Muscle layer of colon (tissue), 2 donors: Measurements from ENCODE around the gene MLLT6.

Source experiments
- H3K27ac ChIP-seq: one replicate; pipeline ENCODE4 v1.7.0; 2013; ENCODE audit warnings: low read depth, mild to moderate bottlenecking, low read length, moderate library complexity
- H3K27me3 ChIP-seq, 2 donors: one replicate each; pipeline ENCODE4 v1.7.0; 2013; ENCODE audit warnings: low read length in 2 of 2, mild to moderate bottlenecking in 2 of 2; ENCODE audit not compliant: insufficient read depth in 2 of 2, control insufficient read depth in 1 of 2
- H3K36me3 ChIP-seq: one replicate; pipeline ENCODE4 v1.7.0; 2013; ENCODE audit warnings: mild to moderate bottlenecking, low read length; ENCODE audit not compliant: insufficient read depth
- H3K4me1 ChIP-seq: one replicate; pipeline ENCODE4 v1.7.0; 2013; ENCODE audit warnings: mild to moderate bottlenecking, low read length; ENCODE audit not compliant: insufficient read depth
- H3K4me3 ChIP-seq, 2 donors: one replicate each; pipeline ENCODE4 v1.7.0; 2013; ENCODE audit warnings: low read length in 2 of 2, low read depth in 1 of 2, mild to moderate bottlenecking in 1 of 2, moderate library complexity in 1 of 2
- H3K9ac ChIP-seq: one replicate; pipeline ENCODE4 v1.7.0; 2013; ENCODE audit warnings: low read length
- H3K9me3 ChIP-seq: one replicate; pipeline ENCODE4 v1.7.0; 2013; ENCODE audit warnings: mild to moderate bottlenecking, low read length
- donor health status: abdominal sarcoma.
- donor health status: Adenocarcinoma of cecum.

Gene MLLT6

DNA sequence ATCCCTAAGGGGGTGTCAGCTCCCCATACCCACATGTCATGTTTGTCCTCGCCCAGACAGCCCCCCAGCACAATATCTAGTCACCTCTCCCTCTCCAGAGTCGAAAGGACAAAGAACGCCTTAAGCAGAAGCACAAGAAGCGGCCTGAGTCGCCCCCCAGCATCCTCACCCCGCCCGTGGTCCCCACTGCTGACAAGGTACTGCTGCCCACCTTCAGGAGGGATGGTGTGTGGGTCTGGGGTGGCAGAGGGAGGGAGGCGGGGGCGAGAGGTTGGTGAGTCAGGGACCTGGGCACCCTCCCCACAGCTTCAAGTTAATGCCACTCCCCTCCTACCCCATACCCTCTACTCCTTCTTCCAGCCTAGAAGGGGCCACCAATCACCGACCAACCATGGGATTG is 7.5 kb downstream of the MLLT6 start:
- H3K4me1 ChIP-seq: no peaks in the 10 kb centered on the region

GRCh38 chr17:38713456-38714075 is 8.5 kb downstream of the MLLT6 start:
- no peak overlapping the region for H3K27ac ChIP-seq
- no peaks in the 10 kb centered on the region for H3K9me3 ChIP-seq
- H3K36me3 ChIP-seq: peaks cover 89% of the 10 kb centered on the region

More for the DNA sequence above, 7.5 kb downstream of the MLLT6 start:
- no peak overlapping the region for H3K27ac ChIP-seq
- no peak overlapping the region for H3K4me3 ChIP-seq
- no peaks in the 10 kb centered on the region for H3K9me3 ChIP-seq
- no peaks in the 10 kb centered on the region for H3K27me3 ChIP-seq
- peaks cover 84% of the 10 kb centered on the region for H3K36me3 ChIP-seq
- H3K9ac ChIP-seq: no peak overlapping the region

GRCh38 chr17:38715216-38715943 is 10.3 kb downstream of the MLLT6 start:
- no peaks in the 10 kb centered on the region for H3K27me3 ChIP-seq
- no peak overlapping the region for H3K4me3 ChIP-seq
- H3K36me3 ChIP-seq: peaks cover 84% of the 10 kb centered on the region
- H3K4me1 ChIP-seq: no peaks in the 10 kb centered on the region
- no peak overlapping the region for H3K27ac ChIP-seq
- H3K9me3 ChIP-seq: no peaks in the 10 kb centered on the region
- no peak overlapping the region for H3K9ac ChIP-seq

More at GRCh38 chr17:38713456-38714075, 8.5 kb downstream of the MLLT6 start:
- no peak overlapping the region for H3K4me3 ChIP-seq
- no peaks in the 10 kb centered on the region for H3K27me3 ChIP-seq
- H3K4me1 ChIP-seq: no peaks in the 10 kb centered on the region
- no peak overlapping the region for H3K9ac ChIP-seq

DNA sequence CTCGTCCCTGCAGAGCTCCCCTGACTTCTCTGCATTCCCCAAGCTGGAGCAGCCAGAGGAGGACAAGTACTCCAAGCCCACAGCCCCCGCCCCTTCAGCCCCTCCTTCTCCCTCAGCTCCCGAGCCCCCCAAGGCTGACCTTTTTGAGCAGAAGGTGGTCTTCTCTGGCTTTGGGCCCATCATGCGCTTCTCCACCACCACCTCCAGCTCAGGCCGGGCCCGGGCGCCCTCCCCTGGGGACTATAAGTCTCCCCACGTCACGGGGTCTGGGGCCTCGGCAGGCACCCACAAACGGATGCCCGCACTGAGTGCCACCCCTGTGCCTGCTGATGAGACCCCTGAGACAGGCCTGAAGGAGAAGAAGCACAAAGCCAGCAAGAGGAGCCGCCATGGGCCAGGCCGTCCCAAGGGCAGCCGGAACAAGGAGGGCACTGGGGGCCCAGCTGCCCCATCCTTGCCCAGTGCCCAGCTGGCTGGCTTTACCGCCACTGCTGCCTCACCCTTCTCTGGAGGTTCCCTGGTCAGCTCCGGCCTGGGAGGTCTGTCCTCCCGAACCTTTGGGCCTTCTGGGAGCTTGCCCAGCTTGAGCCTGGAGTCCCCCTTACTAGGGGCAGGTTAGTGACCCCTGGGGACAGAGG is 11.4 kb downstream of the MLLT6 start:
- no peaks in the 10 kb centered on the region for H3K4me1 ChIP-seq
- H3K9me3 ChIP-seq: no peaks in the 10 kb centered on the region
- peaks cover 84% of the 10 kb centered on the region for H3K36me3 ChIP-seq
- no peak overlapping the region for H3K27ac ChIP-seq
- H3K27me3 ChIP-seq: no peaks in the 10 kb centered on the region
- no peak overlapping the region for H3K4me3 ChIP-seq
- no peak overlapping the region for H3K9ac ChIP-seq

- Histone ChIP-seq H3K36me3 (peaks cover 79% of the 10 kb centered on the region), H3K27ac (no peak overlapping the region), H3K9ac (no peak overlapping the region), H3K4me1 (no peaks in the 10 kb centered on the region), H3K9me3 (no peaks in the 10 kb centered on the region), H3K4me3 (no peak overlapping the region), H3K27me3 (no peaks in the 10 kb centered on the region)
These were observed 12.2 kb downstream of the MLLT6 start for GRCh38 chr17:38717139-38717745.

DNA sequence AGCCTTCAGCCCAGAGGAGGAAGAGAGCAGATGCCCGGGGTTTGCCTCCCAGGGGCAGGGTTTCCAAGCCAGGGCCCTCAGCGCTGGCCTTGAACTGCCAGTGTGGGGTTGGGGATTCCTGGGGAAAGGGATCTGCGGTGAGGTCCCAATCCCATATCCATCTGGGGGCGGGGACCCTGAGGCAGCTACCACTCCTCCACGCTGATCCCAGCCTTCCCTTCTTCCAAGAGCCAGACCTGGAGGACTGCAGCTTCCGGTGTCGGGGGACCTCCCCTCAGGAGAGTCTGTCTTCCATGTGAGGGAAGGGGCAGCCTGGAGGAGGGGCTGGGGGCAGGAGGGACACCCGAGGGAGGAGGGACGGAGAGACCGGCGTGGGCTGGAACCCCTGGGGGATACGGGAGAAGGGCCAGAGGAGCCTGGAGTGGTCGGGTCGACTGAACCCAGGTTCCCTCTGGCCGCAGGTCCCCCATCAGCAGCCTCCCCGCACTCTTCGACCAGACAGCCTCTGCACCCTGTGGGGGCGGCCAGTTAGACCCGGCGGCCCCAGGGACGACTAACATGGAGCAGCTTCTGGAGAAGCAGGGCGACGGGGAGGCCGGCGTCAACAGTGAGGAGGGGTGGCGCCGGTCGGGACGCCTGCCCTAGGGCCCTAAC is 14.3 kb downstream of the MLLT6 start:
- no peak overlapping the region for H3K9ac ChIP-seq
- H3K27me3 ChIP-seq: no peaks in the 10 kb centered on the region
- H3K27ac ChIP-seq: no peak overlapping the region
- no peaks in the 10 kb centered on the region for H3K9me3 ChIP-seq
- H3K4me3 ChIP-seq: no peak overlapping the region
- peaks cover 57% of the 10 kb centered on the region for H3K36me3 ChIP-seq
- peaks cover 4% of the 10 kb centered on the region for H3K4me1 ChIP-seq

DNA sequence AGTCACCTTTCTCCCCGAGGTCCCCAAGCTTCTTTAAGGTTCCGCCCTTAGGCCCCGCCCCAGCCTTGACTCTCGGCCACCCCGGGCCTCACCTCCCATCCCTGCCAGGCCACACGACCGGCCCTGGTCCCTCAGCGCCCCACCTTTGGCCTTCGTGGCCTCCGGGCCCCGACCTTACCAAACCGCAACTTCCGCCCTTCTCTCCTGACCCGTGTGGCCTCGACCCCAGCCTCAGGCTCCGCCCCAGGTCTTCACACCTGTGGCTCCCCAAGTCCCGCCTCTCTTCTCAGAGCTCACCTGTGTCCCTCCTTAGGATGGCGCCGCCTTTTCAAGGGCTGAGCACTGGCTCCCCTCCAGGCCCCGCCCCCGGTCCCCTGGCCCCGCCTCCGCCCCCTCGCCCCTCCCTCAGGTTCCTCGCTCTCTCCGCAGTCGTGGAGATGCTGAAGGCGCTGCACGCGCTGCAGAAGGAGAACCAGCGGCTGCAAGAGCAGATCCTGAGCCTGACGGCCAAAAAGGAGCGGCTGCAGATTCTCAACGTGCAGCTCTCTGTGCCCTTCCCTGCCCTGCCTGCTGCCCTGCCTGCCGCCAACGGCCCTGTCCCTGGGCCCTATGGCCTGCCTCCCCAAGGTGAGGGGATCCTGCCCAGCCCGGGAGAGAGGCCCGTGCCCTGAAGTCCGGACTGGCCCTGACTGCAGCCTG is 15.0 kb downstream of the MLLT6 start:
- no peak overlapping the region for H3K9ac ChIP-seq
- no peak overlapping the region for H3K27ac ChIP-seq
- H3K4me3 ChIP-seq: no peak overlapping the region
- no peaks in the 10 kb centered on the region for H3K27me3 ChIP-seq
- H3K9me3 ChIP-seq: no peaks in the 10 kb centered on the region
- H3K4me1 ChIP-seq: peaks cover 11% of the 10 kb centered on the region
- peaks cover 56% of the 10 kb centered on the region for H3K36me3 ChIP-seq

- Histone ChIP-seq H3K36me3 (peaks cover 50% of the 10 kb centered on the region), H3K27ac (no peak overlapping the region), H3K27me3 (no peaks in the 10 kb centered on the region), H3K9ac (no peak overlapping the region), H3K9me3 (no peaks in the 10 kb centered on the region), H3K4me1 (peaks cover 12% of the 10 kb centered on the region), H3K4me3 (no peak overlapping the region)
These were observed 15.9 kb downstream of the MLLT6 start for GRCh38 chr17:38720941-38721340.

- H3K36me3 ChIP-seq: peaks cover 41% of the 10 kb centered on the region
- H3K4me1 ChIP-seq: peaks cover 12% of the 10 kb centered on the region
- H3K4me3 ChIP-seq: no peak overlapping the region
- H3K9ac ChIP-seq: no peak overlapping the region
- H3K9me3 ChIP-seq: no peaks in the 10 kb centered on the region
- no peaks in the 10 kb centered on the region for H3K27me3 ChIP-seq
- no peak overlapping the region for H3K27ac ChIP-seq
These were observed 16.7 kb downstream of the MLLT6 start for GRCh38 chr17:38721802-38722201.

DNA sequence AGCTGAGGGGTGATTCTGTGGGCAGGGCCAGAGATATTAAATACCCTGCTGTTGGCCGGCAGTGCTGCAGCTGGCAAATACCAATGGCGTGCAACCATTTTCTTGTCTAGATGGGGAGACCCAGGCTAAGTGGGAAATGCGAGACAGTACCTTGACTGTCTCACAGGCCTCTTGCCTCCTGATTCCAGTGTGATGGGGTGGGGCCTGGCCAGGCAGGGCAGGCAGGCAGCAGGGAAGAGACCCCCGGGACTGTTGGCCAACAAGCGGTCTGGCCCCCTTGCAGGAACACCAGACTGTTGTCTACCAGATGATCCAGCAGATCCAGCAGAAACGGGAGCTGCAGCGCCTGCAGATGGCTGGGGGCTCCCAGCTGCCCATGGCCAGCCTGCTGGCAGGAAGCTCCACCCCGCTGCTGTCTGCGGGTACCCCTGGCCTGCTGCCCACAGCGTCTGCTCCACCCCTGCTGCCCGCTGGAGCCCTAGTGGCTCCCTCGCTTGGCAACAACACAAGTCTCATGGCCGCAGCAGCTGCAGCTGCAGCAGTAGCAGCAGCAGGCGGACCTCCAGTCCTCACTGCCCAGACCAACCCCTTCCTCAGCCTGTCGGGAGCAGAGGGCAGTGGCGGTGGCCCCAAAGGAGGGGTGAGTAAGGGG is 19.4 kb downstream of the MLLT6 start:
- no peak overlapping the region for H3K9ac ChIP-seq
- no peak overlapping the region for H3K4me3 ChIP-seq
- H3K36me3 ChIP-seq: peaks cover 15% of the 10 kb centered on the region
- no peaks in the 10 kb centered on the region for H3K9me3 ChIP-seq
- H3K27ac ChIP-seq: no peak overlapping the region
- peaks cover 24% of the 10 kb centered on the region for H3K4me1 ChIP-seq
- no peaks in the 10 kb centered on the region for H3K27me3 ChIP-seq
